HT1080 (cell line): ENCODE results near the gene ACSM3. TPM values are rescaled to one million over a fixed set of nuclear protein-coding genes. Genes with fewer than 3 reads are reported as not detected.
"Not testable (repeated sequence)": the region's sequence is repeated elsewhere in the genome, so short reads cannot be mapped to it uniquely, and the experiment has no call there.

Experiments
- DNase-seq: peaks from one replicate; pipeline ENCODE4 v3.0.0-alpha.2; 2015; ENCODE audit warnings: low read depth
- polyA plus RNA-seq, 2 experiments: library from polyadenylated mRNA; depleted of rRNA; stranded (reverse); fragments of >200 nt; gene quantifications; 2 replicates each; pipeline ENCODE4 v1.2.3, GENCODE V29; 2015
- total RNA-seq: library from RNA; depleted of rRNA; stranded (reverse); fragments of >200 nt; shearing (Covaris generic); gene quantifications from 2 replicates; pipeline ENCODE4 v1.2.3, GENCODE V29; 2014; rRNA removed

Gene ACSM3, protein sequence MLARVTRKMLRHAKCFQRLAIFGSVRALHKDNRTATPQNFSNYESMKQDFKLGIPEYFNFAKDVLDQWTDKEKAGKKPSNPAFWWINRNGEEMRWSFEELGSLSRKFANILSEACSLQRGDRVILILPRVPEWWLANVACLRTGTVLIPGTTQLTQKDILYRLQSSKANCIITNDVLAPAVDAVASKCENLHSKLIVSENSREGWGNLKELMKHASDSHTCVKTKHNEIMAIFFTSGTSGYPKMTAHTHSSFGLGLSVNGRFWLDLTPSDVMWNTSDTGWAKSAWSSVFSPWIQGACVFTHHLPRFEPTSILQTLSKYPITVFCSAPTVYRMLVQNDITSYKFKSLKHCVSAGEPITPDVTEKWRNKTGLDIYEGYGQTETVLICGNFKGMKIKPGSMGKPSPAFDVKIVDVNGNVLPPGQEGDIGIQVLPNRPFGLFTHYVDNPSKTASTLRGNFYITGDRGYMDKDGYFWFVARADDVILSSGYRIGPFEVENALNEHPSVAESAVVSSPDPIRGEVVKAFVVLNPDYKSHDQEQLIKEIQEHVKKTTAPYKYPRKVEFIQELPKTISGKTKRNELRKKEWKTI
- 0.45 and 0.70 TPM in 2 replicates for total RNA-seq
- 0.95 and 1.9 TPM in 2 replicates for polyA plus RNA-seq (2015; cell fraction: cytosol; rRNA removed)
- 1.1 and 1.9 TPM in 2 replicates for polyA plus RNA-seq (2015; cell fraction: nucleus; rRNA removed)

DNA sequence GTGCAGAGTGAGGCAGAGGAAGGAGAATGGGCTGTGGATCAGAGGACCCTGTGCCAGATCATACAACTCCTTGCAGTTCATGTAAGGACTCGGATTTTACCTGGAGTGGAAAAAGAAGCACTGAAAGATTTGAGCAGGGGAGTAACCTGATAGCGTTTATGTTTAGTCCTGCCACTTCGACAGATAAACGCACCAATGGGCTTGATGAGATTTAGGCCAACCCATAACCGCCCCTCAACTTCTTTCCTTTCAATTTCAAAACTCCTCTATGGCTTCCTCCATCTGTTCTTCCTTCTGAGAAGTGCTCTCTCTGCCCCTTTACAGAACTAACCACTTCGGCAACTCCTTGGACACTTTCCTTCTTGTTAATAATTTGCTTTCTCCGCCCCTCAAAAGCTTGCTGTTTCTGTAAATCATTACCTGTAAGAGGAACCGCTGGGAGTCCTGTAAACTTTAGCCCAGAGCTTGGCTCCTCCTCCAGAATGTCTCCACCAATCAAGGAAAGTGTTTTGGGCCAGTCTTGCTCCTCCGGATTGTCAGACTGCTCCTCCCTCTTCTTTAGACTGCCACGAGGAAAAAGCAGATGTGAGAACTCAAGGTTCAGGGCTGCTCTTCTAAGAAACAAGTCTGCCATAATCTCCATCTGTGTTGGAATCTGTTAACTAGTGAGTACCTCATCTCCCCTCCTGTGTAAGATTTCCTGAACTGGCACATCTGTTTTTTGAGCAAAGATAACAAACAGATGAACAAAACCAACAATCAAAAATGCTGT, at the start of gene ACSM3:
Gene ACSM3 (plus strand): TSS at position 554 of the 772 bp plus-strand sequence. CDS start 6,021 bp downstream, outside the sequence.
- peak; percentile 66 for DNase-seq

DNA sequence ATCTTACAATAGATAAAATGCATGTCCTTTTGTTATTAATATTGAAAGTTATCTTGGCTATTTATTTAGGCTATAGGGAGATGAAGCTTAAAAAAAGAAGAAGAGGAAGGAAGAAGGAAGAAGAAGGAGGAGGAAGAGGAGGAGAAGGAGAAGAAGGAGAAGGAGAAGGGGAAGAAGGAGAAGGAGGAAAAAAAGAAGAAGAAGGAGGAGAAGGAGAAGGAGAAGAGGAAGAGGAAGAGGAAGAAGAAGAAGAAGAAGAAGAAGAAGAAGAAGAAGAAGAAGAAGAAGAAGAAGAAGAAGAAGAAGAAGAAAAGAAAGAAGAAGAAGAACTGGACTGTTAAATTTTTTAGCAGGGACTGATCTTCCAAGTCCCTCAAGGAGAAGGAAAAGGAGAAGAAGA, 46.1 kb upstream of the ACSM3 start:
- DNase-seq: not testable (repeated sequence)

DNA sequence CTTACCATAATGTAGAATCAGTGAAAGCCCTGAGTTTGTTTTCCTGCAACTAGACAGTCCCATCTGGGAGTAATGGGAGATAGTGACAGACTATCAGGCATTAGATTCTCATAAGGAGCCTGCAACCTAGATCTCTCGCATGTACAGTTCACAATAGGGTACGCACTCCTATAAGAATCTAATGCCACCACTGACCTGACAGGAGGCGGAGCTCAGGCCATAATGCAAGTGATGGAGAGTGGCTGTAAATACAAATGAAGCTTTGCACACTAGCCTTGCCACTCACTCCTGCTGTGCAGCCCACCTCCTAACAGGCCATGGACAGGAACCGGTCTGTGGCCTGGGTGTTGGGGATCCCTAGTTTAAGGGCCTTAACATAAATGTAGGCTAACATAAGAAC, 43.6 kb upstream of the ACSM3 start:
- no peak for DNase-seq

DNA sequence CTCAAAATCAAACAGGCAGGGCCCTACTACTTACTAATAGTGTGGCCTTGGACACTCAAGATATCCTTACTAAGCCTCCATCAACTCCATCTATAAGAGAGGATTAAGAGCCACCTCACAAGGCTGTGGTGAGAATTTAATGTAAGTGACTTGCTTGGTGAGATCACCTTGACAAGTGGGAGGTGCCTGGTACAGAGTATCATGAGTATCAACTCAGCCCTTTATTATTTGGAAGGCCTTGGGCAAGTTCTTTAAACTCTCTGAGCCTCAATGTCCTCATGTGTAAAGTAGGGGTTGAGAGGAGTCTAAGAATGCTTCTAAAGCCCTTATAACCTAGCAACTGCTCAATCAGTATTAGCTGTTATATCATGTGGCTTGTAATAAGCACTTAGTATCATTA, 37.2 kb upstream of the ACSM3 start:
- no peak for DNase-seq

DNA sequence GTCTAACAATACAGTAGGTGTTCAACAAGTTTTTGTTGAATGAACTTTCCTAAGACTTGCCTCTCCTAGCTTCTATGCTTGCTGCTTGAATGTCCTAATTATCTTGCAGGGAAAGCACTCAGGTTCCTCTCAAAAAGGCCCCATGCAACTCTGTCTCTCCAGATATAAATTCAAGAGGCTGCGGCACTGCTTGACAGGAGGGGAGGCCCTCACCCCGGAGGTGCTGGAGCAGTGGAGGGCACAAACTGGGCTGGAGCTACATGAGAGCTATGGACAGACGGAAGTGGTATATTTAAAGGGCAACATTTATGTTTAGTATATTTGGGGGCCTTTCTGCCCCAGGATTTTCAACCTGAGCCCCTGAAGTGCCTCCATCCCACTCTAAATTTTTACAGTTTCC, 36.6 kb upstream of the ACSM3 start:
- DNase-seq: no peak

DNA sequence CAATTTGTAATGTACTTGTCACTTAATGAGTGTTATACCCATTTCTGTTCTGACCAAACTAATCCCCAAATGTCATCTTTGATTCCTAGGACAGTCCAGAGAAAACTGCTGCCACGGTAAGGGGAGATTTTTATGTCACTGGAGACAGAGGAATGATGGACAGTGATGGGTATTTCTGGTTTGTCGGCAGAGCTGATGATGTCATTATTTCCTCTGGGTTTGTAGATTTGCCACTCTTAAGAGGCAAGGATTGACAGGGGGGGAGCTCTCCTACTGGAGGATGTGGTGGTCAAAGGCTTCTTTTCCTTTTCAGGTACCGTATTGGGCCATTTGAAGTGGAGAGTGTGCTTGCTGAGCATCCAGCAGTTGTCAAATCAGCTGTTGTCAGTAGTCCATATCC, 34.7 kb upstream of the ACSM3 start:
- DNase-seq: no peak

DNA sequence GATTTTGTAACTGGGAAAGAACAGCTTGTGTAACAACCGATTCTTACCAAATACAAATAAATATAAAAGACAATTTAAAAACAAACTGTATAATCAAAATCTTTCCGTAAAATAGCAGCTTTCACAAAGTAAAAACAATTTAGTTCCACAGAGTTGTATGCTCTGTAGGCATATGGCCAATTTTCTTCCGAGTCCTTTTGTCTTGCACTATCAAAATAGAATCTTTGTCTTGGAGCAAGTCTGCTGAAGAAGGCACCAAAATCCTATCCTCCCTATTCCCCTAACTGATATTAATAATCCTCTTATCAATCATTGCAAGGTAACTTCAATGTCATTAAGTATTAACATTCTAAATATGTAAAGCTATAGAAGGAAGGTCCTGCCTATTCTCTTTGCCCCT, 29.8 kb upstream of the ACSM3 start:
- no peak for DNase-seq

DNA sequence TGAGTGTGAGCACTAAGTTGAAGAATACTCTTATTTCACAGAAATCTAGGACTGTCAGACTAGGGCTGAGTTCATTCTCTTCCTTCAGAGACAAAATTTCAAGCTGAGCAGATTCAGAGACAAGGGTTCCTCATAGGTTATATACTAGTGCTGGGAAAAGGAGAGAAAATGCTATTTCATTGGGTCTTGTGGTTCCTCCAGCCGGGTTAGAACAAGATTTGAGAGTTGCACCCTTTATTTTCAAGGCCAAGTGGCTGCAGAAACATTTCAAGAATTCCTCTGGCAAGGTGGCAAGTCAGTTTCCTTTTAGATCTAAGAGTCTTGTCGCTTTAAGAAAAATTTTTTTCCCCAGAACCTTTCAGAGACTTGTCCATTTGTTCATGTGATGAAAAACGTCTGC, 29.0 kb upstream of the ACSM3 start:
- no peak for DNase-seq

DNA sequence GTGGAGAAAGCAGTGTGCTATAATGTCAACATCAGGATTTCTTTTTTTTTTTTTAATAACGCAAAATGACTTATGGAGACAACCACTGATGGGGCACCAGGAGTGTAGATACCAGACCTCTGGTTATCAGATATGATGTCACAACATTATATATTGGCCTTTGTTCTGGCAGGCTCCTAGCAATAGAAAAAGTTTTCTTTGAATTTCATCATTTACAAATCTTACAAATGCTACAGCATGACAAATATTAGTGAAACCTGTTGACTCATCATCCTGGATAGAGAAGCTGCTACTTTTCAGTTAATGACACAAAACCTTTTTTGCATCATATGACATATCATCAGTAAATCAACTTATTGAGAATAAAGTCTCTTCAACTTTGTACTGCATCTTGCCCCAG, 28.3 kb upstream of the ACSM3 start:
- no peak for DNase-seq

DNA sequence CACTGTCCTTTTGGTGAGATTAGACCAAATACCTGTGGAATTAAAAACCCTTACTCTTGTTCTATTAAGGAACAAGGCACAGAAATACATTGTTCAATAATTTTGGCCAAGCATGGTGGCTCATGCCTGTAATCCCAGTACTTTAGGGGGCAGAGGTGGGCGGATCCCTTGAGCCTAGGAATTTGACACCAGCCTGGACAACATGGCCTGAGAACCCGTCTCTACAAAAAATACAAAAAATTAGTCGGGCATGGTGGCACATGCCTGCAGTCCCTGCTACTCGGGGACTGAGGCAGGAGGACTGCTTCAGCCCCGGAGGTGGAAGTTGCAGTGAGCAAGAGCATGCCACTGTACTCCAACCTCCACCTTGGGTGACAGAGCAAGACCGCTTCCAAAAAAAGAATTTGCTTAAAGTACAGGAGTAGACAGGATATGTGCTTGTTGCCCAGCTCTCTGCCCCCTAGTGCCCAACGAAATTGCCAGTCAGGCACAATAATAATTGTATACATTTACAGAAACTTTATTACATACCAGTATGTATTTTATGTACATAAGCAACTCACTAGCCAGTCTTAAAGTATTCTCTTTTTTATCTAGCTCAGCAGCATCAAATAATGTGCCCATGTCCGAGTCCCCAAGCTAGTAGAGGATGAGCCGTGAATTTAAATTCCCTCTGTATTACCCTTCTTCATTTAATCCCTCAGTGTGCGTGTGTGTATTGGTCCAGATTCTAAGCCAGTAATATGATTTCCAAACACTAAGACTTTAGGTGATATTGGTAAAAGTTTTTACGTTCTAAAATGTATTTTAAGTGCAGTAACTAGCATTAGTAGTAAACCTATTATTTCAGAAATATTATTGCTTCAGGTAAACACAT, 23.6 kb upstream of the ACSM3 start:
- DNase-seq: no peak

DNA sequence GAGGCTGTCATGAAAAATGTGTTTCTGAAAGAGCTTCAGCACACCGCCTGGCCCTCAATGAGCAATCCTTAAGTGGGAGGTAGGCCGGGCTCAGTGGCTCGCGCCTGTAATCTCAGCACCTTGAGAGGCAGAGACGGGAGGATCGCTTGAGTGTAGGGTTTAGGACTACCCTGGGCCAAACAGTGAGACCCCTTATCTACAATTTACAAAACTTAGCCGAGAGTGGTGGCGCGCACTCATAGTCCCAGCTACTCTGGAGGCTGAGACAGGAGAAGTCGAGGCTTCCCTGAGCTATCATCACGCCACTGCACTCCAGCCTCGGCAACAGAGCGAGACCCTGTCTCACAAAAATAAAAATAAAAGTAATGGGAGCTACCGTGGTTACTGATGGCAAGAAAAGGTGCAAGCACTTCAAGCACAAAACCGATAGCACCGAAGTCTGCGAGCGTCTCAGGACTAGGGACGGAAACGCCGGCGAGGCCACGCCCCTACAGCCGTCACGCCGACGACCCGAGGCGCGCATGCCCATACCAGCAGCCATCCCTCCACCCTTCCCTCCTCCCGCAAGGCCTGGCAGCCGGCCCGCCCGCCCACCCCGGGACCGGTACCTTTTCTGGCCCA, 22.8 kb upstream of the ACSM3 start:
- peak; percentile 75 for DNase-seq

DNA sequence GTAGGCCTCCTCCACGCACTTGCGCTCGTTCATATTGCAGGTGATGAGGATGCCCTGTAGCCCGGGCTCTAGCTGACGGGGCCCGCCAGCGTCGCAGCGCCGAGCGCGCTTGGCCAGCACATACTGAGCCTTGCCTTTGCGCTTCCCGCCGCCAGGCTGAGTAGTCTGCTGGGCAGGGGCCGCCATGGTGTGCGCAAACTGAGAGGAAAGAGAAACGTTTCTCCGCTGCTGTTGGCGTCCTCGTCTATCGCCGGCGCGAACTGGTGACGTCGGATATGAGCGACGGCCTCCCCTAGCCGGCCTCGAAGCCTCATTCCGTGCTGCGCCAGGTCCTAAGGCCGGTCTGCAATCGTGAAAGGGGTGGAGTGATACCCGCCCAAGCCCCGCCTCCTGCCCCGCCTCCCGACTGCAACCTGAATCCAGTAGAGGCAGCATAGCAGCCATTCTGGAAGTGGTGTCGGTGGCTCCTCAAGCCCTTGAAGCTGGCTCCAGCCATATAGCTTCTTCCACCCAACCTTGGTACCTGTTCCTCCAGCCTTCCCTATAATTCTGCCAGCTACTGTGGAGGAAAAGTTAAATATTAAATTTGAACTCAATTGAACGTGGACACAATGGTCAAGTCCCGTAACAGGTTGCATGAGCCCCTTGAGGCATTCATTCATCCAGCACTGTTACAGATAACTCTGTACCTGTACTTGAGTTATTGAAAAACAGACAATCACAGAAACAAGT, 22.1 kb upstream of the ACSM3 start, which contains the start of gene THUMPD1:
Gene THUMPD1 (minus strand): TSS at position 265 of the 732 bp plus-strand sequence. CDS start 79 bp downstream, at position 186.
- peak; percentile 90 for DNase-seq

DNA sequence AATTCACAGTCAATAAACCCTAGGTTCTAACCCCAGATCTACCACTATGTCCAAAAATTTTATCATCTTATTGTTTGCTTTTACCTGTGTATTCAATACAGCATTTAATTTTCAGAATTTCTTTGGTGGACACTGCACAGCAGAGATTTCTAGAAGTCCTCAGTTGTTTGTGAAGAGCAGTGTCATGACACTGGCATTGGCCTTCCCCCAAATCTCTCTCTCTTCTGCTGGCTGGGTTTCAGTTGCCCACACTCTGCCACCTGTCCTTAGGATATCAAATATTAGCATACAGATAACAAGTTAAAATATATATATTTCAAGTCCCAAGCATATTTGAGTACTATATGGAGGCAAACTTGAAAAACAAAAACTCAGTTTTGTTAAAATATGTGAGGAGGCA, 20.2 kb upstream of the ACSM3 start:
- DNase-seq: no peak

DNA sequence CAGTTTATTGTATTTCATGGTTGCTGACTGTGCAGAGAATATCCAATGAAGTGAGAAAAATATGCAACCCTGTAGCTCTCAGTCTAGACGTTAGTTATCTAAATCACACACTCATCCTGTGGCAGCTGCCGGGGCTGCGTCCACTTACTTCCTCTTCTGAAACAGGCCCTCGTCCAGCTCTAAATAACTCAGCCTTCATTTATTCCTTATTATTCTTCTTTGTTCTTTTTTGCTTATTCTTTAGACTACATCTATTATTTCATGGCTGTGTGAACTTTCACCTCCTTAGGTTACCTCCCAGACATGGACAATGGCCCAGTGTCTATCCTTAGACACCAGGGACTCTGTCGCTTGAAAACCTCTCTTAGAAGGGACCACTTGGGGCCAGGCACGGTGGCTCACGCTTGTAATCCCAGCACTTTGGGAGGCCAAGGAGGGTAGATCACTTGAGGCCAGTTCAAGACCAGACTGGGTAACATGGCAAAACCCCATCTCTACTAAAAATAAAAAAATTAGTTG, 18.8 kb upstream of the ACSM3 start:
- no peak for DNase-seq

DNA sequence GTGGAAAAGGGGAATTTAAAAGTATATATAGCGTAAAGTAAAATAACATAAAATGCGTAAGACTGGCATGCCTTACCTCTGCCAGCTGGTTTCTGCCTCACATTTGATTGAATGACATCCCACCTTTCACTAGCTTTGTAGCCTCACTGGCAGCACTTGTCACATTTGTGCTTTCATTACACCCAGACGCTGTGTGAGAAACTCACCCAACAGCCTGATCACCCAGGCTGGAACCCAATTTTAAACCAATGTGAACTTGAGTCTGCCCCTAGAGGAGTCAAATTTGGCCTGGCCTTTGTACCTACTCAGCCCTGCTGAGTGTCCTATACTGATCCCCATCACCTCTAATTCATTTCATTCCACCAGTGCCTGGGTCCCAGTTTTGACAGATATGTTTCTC, 17.4 kb upstream of the ACSM3 start:
- no peak for DNase-seq

DNA sequence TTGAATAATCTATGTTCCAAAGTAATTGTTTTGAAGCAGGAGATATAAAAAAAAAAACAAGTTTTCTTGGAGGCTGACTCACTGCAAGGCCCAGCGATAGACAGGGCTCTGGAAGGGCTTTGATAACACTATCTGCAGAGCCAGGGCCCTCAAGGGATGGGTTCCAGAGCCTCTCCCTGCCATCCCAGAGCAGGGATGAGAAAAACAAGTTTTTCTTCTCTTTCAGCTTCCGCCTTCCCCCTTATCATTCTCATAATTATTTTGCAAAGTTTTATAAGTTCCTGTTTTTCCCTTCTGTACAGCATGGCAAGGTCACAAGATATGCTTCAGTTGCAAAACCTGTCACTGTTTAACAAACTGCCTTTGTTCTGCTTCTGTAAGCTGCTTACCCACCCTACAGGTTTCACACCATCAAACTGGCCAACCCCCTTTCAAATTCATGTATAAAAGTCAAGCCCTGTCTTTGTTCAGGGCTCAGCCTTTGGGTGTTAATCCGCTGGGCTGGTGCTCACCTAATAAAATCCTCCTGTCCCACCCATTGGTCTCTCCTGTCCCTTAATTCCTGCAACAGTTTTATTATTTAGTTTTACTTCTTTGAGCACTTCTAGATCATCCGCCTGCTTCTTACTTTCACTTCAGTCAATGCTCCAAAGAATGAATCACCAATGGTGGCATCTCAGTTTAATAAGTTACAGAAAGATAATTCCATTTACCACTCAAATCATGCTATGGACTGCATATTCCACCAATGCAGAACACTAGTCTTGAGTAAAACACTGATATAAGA, 16.6 kb upstream of the ACSM3 start:
- DNase-seq: no peak

DNA sequence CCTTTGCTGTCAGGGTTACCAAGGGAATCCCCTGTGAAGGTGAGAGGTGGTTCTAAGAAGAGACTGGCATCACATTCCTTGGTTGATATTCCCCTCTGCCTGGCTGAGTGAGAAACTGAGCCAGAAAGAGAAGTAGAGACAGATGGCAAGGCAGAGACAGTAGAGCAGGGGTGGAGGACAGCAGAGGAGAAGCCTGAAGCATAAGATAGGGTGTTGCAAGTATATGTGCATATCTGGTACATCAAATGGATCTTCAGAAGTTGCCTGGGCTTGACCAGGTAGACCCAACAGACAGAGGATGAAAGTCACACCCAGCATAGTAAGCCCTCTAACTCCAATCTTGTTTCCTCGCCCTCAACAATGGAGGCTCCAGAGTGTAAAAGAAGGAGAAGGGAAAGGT, 14.3 kb upstream of the ACSM3 start:
- no peak for DNase-seq

DNA sequence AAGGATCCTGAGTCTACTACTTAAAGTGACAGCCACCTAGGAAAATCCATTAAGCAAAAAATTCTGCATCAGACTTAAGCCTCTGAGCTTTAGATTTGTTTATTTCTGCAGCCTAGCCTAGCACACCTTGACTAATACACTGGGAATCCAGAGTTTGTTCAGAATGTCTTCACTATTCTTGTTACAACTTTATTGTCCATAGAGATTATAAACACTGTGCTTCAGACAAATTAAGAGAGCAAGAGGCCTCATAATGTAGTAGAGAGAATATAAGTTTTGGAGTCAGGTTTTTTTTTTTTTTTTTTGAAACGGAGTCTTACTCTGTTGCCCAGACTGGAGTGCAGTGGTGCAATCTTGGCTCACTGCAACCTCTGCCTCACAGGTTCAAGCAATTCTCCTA, 13.3 kb upstream of the ACSM3 start:
- DNase-seq: no peak

DNA sequence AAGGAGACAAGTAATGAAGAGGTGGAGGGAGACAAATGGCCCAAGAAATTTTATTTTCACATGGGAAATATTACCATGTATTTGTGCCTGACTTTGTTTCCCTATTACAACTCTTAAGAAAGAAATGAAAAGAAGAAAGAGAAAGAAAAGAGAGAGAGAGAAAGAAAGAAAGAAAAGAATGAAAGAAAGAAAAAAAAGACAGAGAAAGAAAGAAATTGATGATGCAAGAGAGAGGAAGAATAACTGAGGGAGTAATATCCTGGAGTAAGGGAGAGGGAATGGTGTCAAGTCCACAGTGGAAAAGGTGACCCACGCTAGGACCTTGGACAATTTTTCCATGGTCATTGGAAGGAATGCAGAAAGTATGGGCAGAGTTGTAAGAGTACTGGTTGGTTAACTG, 10.1 kb upstream of the ACSM3 start:
- DNase-seq: no peak
